AG04450 (cell line): Measurements from ENCODE around the gene HSFX4. TPM values are rescaled to one million over a fixed set of nuclear protein-coding genes. Genes with fewer than 3 reads are reported as not detected.
"Not testable (repeated sequence)": the region's sequence is repeated elsewhere in the genome, so short reads cannot be mapped to it uniquely, and the experiment has no call there.

Experiments
- CTCF ChIA-PET: fragments of 300-600, 350-600 bp; formaldehyde crosslinking; extraction: SDS; loops from one replicate; lab custom pipeline; 2022; ENCODE audit warnings: antibody characterized with exemption, inconsistent platforms; lab: Charles Lee
- POLR2A ChIA-PET: fragments of 350-600 bp; formaldehyde crosslinking; extraction: SDS; loops from one replicate; lab custom pipeline; 2021; ENCODE audit warnings: antibody characterized with exemption, inconsistent platforms; lab: Yijun Ruan, JAX
- DNase-seq: peaks from one replicate; pipeline ENCODE4 v3.0.0-alpha.2; 2011; ENCODE audit warnings: low read depth, low spot score
- H3K27ac ChIP-seq: one replicate; pipeline ENCODE4 v1.5.1; 2012; ENCODE audit warnings: low read depth, low read length, control low read depth
- H3K27me3 ChIP-seq: one replicate; pipeline ENCODE4 v1.6.0; 2012; ENCODE audit warnings: low read length; ENCODE audit not compliant: control insufficient read depth, insufficient read depth
- H3K4me3 ChIP-seq: 2 replicates; pipeline ENCODE4 v1.5.1; 2011; ENCODE audit warnings: mild to moderate bottlenecking, low read depth, low read length, control low read depth
- H3K9me3 ChIP-seq: 2 replicates; pipeline ENCODE4 v1.5.1; 2012; ENCODE audit warnings: low read length; ENCODE audit not compliant: control insufficient read depth, insufficient read depth
- polyA minus RNA-seq: library from RNA; depleted of rRNA, polyadenylated mRNA; stranded (reverse); fragments of >200 nt; gene quantifications from 2 replicates; pipeline ENCODE4 v1.2.3, GENCODE V29; 2011; rRNA and poly(A)+ RNA removed
- polyA plus RNA-seq: library from polyadenylated mRNA; depleted of rRNA; stranded (reverse); fragments of >200 nt; gene quantifications from 2 replicates; pipeline ENCODE4 v1.2.3, GENCODE V29; 2011; rRNA removed
- TF ChIP-seq, protein P1 (sequence below): IDR thresholded peaks from 2 replicates; pipeline ENCODE4 v1.5.1; 2011; ENCODE audit warnings: low read depth, low read length, control low read depth, inconsistent platforms

Gene HSFX4, protein sequence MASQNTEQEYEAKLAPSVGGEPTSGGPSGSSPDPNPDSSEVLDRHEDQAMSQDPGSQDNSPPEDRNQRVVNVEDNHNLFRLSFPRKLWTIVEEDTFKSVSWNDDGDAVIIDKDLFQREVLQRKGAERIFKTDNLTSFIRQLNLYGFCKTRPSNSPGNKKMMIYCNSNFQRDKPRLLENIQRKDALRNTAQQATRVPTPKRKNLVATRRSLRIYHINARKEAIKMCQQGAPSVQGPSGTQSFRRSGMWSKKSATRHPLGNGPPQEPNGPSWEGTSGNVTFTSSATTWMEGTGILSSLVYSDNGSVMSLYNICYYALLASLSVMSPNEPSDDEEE
- not detected in 2 replicates for polyA plus RNA-seq
- polyA minus RNA-seq: not detected in 2 replicates

- CTCF ChIA-PET, H3K9me3 ChIP-seq, POLR2A ChIA-PET: not testable (repeated sequence)
These were observed at the start of gene HSFX4 for GRCh38 chrX:149929400-149929799. TSS of gene HSFX4 (plus strand) at chrX:149929573. CDS start at chrX:149929645, 72 bp downstream.

GRCh38 chrX:149881081-149881711 is 48.2 kb upstream of the HSFX4 start, which contains the start of gene MAGEA8:
TSS of gene MAGEA8 (plus strand) at chrX:149881183. CDS start at chrX:149884273, 3,090 bp downstream.
- Histone ChIP-seq H3K9me3 (no peaks in the 10 kb centered on the region), H3K27me3 (no peaks in the 10 kb centered on the region), H3K4me3 (no peak within 1 kb of the TSS), H3K27ac (no peak within 1 kb of the TSS)
- TF ChIP-seq, protein P1, sequence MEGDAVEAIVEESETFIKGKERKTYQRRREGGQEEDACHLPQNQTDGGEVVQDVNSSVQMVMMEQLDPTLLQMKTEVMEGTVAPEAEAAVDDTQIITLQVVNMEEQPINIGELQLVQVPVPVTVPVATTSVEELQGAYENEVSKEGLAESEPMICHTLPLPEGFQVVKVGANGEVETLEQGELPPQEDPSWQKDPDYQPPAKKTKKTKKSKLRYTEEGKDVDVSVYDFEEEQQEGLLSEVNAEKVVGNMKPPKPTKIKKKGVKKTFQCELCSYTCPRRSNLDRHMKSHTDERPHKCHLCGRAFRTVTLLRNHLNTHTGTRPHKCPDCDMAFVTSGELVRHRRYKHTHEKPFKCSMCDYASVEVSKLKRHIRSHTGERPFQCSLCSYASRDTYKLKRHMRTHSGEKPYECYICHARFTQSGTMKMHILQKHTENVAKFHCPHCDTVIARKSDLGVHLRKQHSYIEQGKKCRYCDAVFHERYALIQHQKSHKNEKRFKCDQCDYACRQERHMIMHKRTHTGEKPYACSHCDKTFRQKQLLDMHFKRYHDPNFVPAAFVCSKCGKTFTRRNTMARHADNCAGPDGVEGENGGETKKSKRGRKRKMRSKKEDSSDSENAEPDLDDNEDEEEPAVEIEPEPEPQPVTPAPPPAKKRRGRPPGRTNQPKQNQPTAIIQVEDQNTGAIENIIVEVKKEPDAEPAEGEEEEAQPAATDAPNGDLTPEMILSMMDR: no peak
- ChIA-PET POLR2A (no interaction called here), CTCF (no interaction called here)
- DNase-seq: no peak

More at GRCh38 chrX:149929400-149929799, at the start of gene HSFX4:
- not testable (repeated sequence) for DNase-seq, H3K27ac ChIP-seq, H3K4me3 ChIP-seq, H3K27me3 ChIP-seq

GRCh38 chrX:149890828-149891227 is 38.5 kb upstream of the HSFX4 start:
- DNase-seq, H3K9me3 ChIP-seq, H3K27me3 ChIP-seq, H3K27ac ChIP-seq, POLR2A ChIA-PET, H3K4me3 ChIP-seq, CTCF ChIA-PET: not testable (repeated sequence)

- Histone ChIP-seq H3K27me3 (no peaks in the 10 kb centered on the region), H3K27ac (no peak overlapping the region), H3K4me3 (no peak overlapping the region), H3K9me3 (no peaks in the 10 kb centered on the region)
- TF ChIP-seq, protein P1: no peak
- CTCF ChIA-PET: no interaction called here
- POLR2A ChIA-PET: no interaction called here
- DNase-seq: no peak
These were observed 30.8 kb upstream of the HSFX4 start for GRCh38 chrX:149898554-149898953.

DNA sequence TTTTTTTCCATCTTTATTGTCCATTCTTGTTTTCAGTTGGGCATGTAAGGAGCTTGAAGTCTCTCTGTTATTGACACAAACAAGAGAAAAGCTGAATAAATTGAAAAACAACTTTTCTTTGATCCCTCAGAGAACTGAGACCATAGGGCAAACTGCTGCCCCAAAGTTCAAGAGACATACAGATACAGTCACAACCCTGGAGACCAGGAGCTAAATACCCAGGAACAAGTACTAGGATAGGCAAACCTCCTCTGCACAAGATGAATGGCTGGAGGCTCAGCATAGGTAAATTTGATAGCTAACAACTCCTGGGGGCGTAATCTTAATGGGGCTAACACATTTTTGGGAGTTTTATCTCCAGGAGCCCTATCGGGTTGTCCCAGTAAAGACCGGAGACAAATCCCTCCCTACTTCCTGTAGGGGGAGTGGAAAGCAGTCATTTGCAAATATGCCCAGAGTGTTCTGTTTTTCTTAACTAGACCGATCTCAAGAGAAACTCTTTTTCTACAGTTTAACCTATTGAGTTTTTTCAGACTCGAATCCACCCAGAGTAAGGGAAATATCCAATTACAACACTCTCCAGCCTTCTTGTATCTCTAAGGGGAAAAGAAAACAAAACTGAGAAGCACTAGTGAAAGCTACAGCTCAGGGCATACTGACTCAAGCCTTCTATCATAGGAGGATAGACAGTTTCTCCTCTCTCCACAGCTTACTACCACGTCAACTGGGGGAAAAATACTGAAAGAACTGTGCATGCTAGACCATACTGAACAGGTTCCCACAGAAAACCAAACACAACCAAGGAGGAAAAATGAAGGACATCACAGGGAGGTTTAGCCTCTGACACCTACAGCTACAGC is 25.3 kb upstream of the HSFX4 start:
- POLR2A ChIA-PET: no interaction called here
- Histone ChIP-seq H3K4me3 (peak overlapping the region; percentile 27; the same call in 1 of the 2 replicates), H3K9me3 (no peaks in the 10 kb centered on the region), H3K27me3 (no peaks in the 10 kb centered on the region), H3K27ac (no peak overlapping the region)
- CTCF ChIA-PET: interaction anchor here (1.5 kb wide), 1 partner anchor 34 kb away, joined by 6 read pairs; the partner anchor contains the start of gene EOLA2
- no peak for DNase-seq
- TF ChIP-seq, protein P1: peak; percentile 37; the same call in 1 of the 2 replicates
